Mesenchymal stem cell (in vitro differentiated cells and primary cell): ENCODE measurements around the gene ABCB8.

Experiments used
- DNase-seq: peaks from one replicate; pipeline ENCODE4 v3.0.0-alpha.2; 2013
- H2AFZ ChIP-seq: one replicate; pipeline ENCODE4 v1.6.1; 2013; ENCODE audit warnings: low read depth, mild to moderate bottlenecking, control low read depth, inconsistent platforms, low read length, moderate library complexity
- H2AK5ac ChIP-seq: 2 replicates; pipeline ENCODE4 v1.6.1; 2013; ENCODE audit warnings: low read length, moderate library complexity, mild to moderate bottlenecking, inconsistent platforms; ENCODE audit not compliant: severe bottlenecking
- H2BK120ac ChIP-seq: one replicate; pipeline ENCODE4 v1.6.1; 2013; ENCODE audit warnings: low read depth, mild to moderate bottlenecking, inconsistent platforms, low read length, moderate library complexity
- H2BK12ac ChIP-seq, 2 experiments: one replicate each; pipeline ENCODE4 v1.6.1; 2013; ENCODE audit warnings: inconsistent platforms in 2 of 2, low read length in 2 of 2, mild to moderate bottlenecking in 2 of 2, moderate library complexity in 2 of 2, control low read depth in 1 of 2
- H2BK15ac ChIP-seq: one replicate; pipeline ENCODE4 v1.6.1; 2013; ENCODE audit warnings: mild to moderate bottlenecking, low read depth, inconsistent platforms; ENCODE audit not compliant: poor library complexity, severe bottlenecking
- H2BK5ac ChIP-seq: 2 replicates; pipeline ENCODE4 v1.6.1; 2013; ENCODE audit warnings: low read depth, mild to moderate bottlenecking, low read length, control low read depth, inconsistent platforms; ENCODE audit not compliant: poor library complexity, severe bottlenecking
- H3K14ac ChIP-seq, 2 experiments: one replicate each; pipeline ENCODE4 v1.6.1; 2013; ENCODE audit warnings: inconsistent platforms in 2 of 2, low read length in 2 of 2, control low read depth in 1 of 2, mild to moderate bottlenecking in 1 of 2, moderate library complexity in 1 of 2
- H3K18ac ChIP-seq, 2 experiments: one replicate each; pipeline ENCODE4 v1.6.1; 2013; ENCODE audit warnings: inconsistent platforms in 2 of 2, low read length in 2 of 2, control low read depth in 1 of 2, low read depth in 1 of 2, mild to moderate bottlenecking in 1 of 2
- H3K23ac ChIP-seq, 2 experiments: one replicate each; pipeline ENCODE4 v1.6.1; 2013; ENCODE audit warnings: inconsistent platforms in 2 of 2, low read length in 2 of 2, mild to moderate bottlenecking in 2 of 2, moderate library complexity in 2 of 2, control low read depth in 1 of 2
- H3K27ac ChIP-seq: 2 replicates; pipeline ENCODE4 v1.5.1; 2013; ENCODE audit warnings: mild to moderate bottlenecking, moderate library complexity, low read length, control low read depth, inconsistent platforms; ENCODE audit not compliant: poor library complexity, severe bottlenecking
- H3K27me3 ChIP-seq, 2 experiments: 2 replicates each; pipeline versions ENCODE4 v1.6.1 to v1.7.0; 2013; ENCODE audit warnings: low read length in 2 of 2, mild to moderate bottlenecking in 2 of 2, moderate library complexity in 2 of 2, control low read depth in 1 of 2, inconsistent platforms in 1 of 2; ENCODE audit not compliant: control insufficient read depth in 1 of 2, insufficient read depth in 1 of 2
- H3K36me3 ChIP-seq, 2 experiments: 2 replicates each; pipeline versions ENCODE4 v1.6.1 to v1.7.0; 2013; ENCODE audit warnings: low read length in 2 of 2, control low read depth in 1 of 2, inconsistent platforms in 1 of 2, low read depth in 1 of 2, mild to moderate bottlenecking in 1 of 2; ENCODE audit not compliant: insufficient read depth in 2 of 2, control insufficient read depth in 1 of 2
- H3K4ac ChIP-seq, 2 experiments: one replicate each; pipeline ENCODE4 v1.6.1; 2013; ENCODE audit warnings: inconsistent platforms in 2 of 2, low read length in 2 of 2, mild to moderate bottlenecking in 2 of 2, moderate library complexity in 2 of 2, control low read depth in 1 of 2, low read depth in 1 of 2
- H3K4me1 ChIP-seq: 2 replicates; pipeline ENCODE4 v1.6.1; 2013; ENCODE audit warnings: low read depth, low read length, control low read depth; ENCODE audit not compliant: control insufficient read depth, insufficient read depth
- H3K4me2 ChIP-seq: 2 replicates; pipeline ENCODE4 v1.6.1; 2013; ENCODE audit warnings: low read length, mild to moderate bottlenecking, inconsistent platforms; ENCODE audit not compliant: poor library complexity, severe bottlenecking
- H3K4me3 ChIP-seq, 2 experiments: 2 replicates each; pipeline versions ENCODE4 v1.5.1 to v1.7.0; 2013; ENCODE audit warnings: low read length in 2 of 2, mild to moderate bottlenecking in 2 of 2, control low read depth in 1 of 2, low read depth in 1 of 2; ENCODE audit not compliant: insufficient read depth in 1 of 2
- H3K79me1 ChIP-seq: replicated peaks from 2 replicates; pipeline ENCODE4 v1.6.1; 2013; ENCODE audit warnings: mild to moderate bottlenecking, control low read depth, low read length, inconsistent platforms; ENCODE audit not compliant: poor library complexity, severe bottlenecking
- H3K9ac ChIP-seq: 2 replicates; pipeline ENCODE4 v1.7.0; 2013; ENCODE audit warnings: mild to moderate bottlenecking, low read length, moderate library complexity
- H3K9me3 ChIP-seq: 2 replicates; pipeline ENCODE4 v1.7.0; 2013; ENCODE audit warnings: mild to moderate bottlenecking, low read length; ENCODE audit not compliant: control insufficient read depth
- H4K8ac ChIP-seq: one replicate; pipeline ENCODE4 v1.6.1; 2013; ENCODE audit warnings: inconsistent platforms, mild to moderate bottlenecking, low read length, moderate library complexity
- H4K91ac ChIP-seq: one replicate; pipeline ENCODE4 v1.6.1; 2013; ENCODE audit warnings: mild to moderate bottlenecking, low read length, inconsistent platforms
- WGBS: methylation state at CpG from one replicate; pipeline ENCODE4 v1.1.7; 2013; ENCODE audit warnings: mixed read lengths; 5-methylcytosine and 5-hydroxymethylcytosine counted together

The ABCB8 gene

GRCh38 chr7:151060113-151060415, 31.8 kb downstream of the ABCB8 start:
- H3K4me3 ChIP-seq, result peak overlapping the region; percentile 77 to 93
- peak overlapping the region; percentile 40 for H4K91ac ChIP-seq
- H3K79me1 ChIP-seq, result peaks cover 24% of the 10 kb centered on the region
- DNase-seq, result no peak
- H2BK5ac ChIP-seq, result peak overlapping the region; percentile 80
- H2BK12ac ChIP-seq, result peak overlapping the region in 1 of 2 experiments; percentile 51
- H2AFZ ChIP-seq, result no peak overlapping the region
- H3K4me2 ChIP-seq, result peak overlapping the region; percentile 93
- H3K4ac ChIP-seq, result peak overlapping the region; percentile 73 to 90
- H3K9ac ChIP-seq, result peak overlapping the region; percentile 90
- H3K23ac ChIP-seq, result peak overlapping the region in 1 of 2 experiments; percentile 14
- WGBS, result under 1% methylated on average over 13 of the region's 17 CpGs
- H3K36me3 ChIP-seq, result peaks cover 14 to 28% of the 10 kb centered on the region in 2 experiments
- peak overlapping the region; percentile 44 to 77 for H3K18ac ChIP-seq
- peaks cover 51% of the 10 kb centered on the region for H3K4me1 ChIP-seq
- peak overlapping the region; percentile 68 to 90 for H3K14ac ChIP-seq
- H2AK5ac ChIP-seq, result no peak overlapping the region
- H2BK120ac ChIP-seq, result peak overlapping the region; percentile 84
- H4K8ac ChIP-seq, result no peak overlapping the region
- no peaks in the 10 kb centered on the region for H3K9me3 ChIP-seq
- H3K27me3 ChIP-seq, result no peaks in the 10 kb centered on the region
- H3K27ac ChIP-seq, result peak overlapping the region; percentile 77
- H2BK15ac ChIP-seq, result peak overlapping the region; percentile 85

- peak overlapping the region; percentile 44 to 77 for H3K18ac ChIP-seq
- H3K79me1 ChIP-seq, result peaks cover 27% of the 10 kb centered on the region
- H3K14ac ChIP-seq, result peak overlapping the region; percentile 68 to 90
- peak overlapping the region; percentile 85 for H2BK15ac ChIP-seq
- WGBS, result 27% methylated on average over 8 of the region's 21 CpGs
- peak overlapping the region; percentile 77 for H3K27ac ChIP-seq
- peak overlapping the region; percentile 77 to 93 for H3K4me3 ChIP-seq
- H2BK120ac ChIP-seq, result peak overlapping the region; percentile 64
- peak overlapping the region in 1 of 2 experiments; percentile 85 for H2BK12ac ChIP-seq
- H3K9ac ChIP-seq, result peak overlapping the region; percentile 90
- peak overlapping the region; percentile 80 for H2BK5ac ChIP-seq
- H3K4me1 ChIP-seq, result peaks cover 51% of the 10 kb centered on the region
- H3K4ac ChIP-seq, result peak overlapping the region; percentile 73 to 90
- peaks cover 19 to 30% of the 10 kb centered on the region in 2 experiments for H3K36me3 ChIP-seq
- peak overlapping the region; percentile 93 for H3K4me2 ChIP-seq
- H3K27me3 ChIP-seq, result no peaks in the 10 kb centered on the region
- peak; percentile 49 for DNase-seq
- H3K23ac ChIP-seq, result peak overlapping the region; percentile 15 to 68
- no peak overlapping the region for H4K8ac ChIP-seq
- peak overlapping the region; percentile 64 for H4K91ac ChIP-seq
- no peaks in the 10 kb centered on the region for H3K9me3 ChIP-seq
- H2AFZ ChIP-seq, result no peak overlapping the region
- H2AK5ac ChIP-seq, result no peak overlapping the region
Measured at GRCh38 chr7:151060416-151061212, 32.4 kb downstream of the ABCB8 start.

DNA sequence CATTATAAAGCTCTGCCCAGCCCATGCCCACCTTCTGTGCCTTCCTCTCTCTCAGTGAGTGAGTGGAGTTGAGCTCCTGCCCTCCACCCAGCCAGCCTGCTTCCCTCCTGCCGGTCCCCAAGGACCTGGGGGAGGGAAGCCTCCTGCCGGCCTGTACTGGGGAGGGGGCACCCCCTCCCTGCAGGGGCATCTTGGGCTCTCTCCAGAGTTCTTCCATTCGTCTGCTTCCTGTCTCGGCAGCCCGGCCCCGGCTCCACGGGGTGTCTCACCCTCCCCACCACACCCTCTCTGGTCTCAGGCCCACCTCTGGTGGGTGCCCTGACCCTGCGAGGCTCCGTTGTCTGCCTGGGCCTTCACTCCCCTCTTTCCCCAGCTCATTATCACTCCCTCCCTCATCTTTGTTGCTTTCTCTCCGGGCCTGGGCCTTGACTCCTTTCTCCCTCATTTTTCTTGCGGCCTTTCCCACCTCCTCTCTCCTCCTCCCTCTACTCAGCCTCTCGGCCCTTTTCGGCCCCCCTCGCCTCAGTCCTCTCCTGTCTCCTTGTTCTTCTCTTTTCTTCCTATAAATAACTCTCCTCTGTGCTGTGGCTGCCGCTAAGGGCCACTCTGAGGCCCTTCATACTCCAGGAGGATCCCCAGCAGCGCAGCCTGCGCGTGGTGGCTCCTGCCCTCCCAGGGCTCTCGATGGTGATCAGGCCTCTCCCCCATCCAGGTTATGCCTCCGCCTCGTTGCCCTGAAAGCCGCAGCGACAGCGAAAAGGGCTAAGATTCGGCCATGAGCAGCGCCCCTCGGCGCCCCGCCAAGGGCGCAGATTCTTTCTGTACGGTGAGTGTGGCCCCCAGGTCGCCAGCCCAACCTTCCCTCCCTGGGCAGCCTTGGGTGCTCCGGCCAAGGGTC, 33.2 kb downstream of the ABCB8 start:
- DNase-seq, result peak; percentile 34
- peak overlapping the region; percentile 93 for H3K4me2 ChIP-seq
- H4K91ac ChIP-seq, result peak overlapping the region; percentile 56
- peak overlapping the region; percentile 24 for H2BK5ac ChIP-seq
- H2AK5ac ChIP-seq, result peak overlapping the region; percentile 81
- H3K27me3 ChIP-seq, result no peaks in the 10 kb centered on the region
- H3K4me3 ChIP-seq, result peak overlapping the region; percentile 24 to 93
- H3K14ac ChIP-seq, result peak overlapping the region in 1 of 2 experiments; percentile 95
- peaks cover 27% of the 10 kb centered on the region for H3K79me1 ChIP-seq
- no peak overlapping the region for H2BK15ac ChIP-seq
- H2BK12ac ChIP-seq, result peak overlapping the region; percentile 12 to 98
- H2AFZ ChIP-seq, result no peak overlapping the region
- WGBS, result 42% methylated on average over 33 of the region's 33 CpGs
- H3K9ac ChIP-seq, result peak overlapping the region; percentile 90
- H3K36me3 ChIP-seq, result peaks cover 26 to 34% of the 10 kb centered on the region in 2 experiments
- H3K23ac ChIP-seq, result peak overlapping the region in 1 of 2 experiments; percentile 29
- H2BK120ac ChIP-seq, result peak overlapping the region; percentile 51
- peak overlapping the region; percentile 10 to 89 for H3K4ac ChIP-seq
- peaks cover 55% of the 10 kb centered on the region for H3K4me1 ChIP-seq
- peak overlapping the region; percentile 1 for H4K8ac ChIP-seq
- no peaks in the 10 kb centered on the region for H3K9me3 ChIP-seq
- H3K27ac ChIP-seq, result peak overlapping the region; percentile 77
- peak overlapping the region; percentile 42 to 44 for H3K18ac ChIP-seq

- 22% methylated on average over 11 of the region's 11 CpGs for WGBS
- Histone ChIP-seq H3K4me3 (peak overlapping the region in 1 of 2 experiments; percentile 93), H2BK5ac (no peak overlapping the region), H4K91ac (peak overlapping the region; percentile 56), H2BK120ac (peak overlapping the region; percentile 12), H3K14ac (peak overlapping the region in 1 of 2 experiments; percentile 95), H4K8ac (peak overlapping the region; percentile 1), H2AK5ac (peak overlapping the region; percentile 81), H2AFZ (no peak overlapping the region), H3K23ac (peak overlapping the region in 1 of 2 experiments; percentile 29), H3K9me3 (no peaks in the 10 kb centered on the region), H3K18ac (peak overlapping the region; percentile 42 to 44), H3K27ac (peak overlapping the region; percentile 77), H3K4ac (peak overlapping the region; percentile 10 to 89), H3K27me3 (no peaks in the 10 kb centered on the region), H2BK12ac (peak overlapping the region; percentile 6 to 98), H3K36me3 (peaks cover 32 to 40% of the 10 kb centered on the region in 2 experiments), H3K9ac (peak overlapping the region; percentile 90), H3K4me1 (peaks cover 54% of the 10 kb centered on the region), H3K79me1 (peaks cover 24% of the 10 kb centered on the region), H2BK15ac (no peak overlapping the region), H3K4me2 (peak overlapping the region; percentile 93)
- DNase-seq, result no peak
Measured at GRCh38 chr7:151062111-151062398, 33.8 kb downstream of the ABCB8 start.
